ENCODE measurements around the gene FCHO1.

DNA sequence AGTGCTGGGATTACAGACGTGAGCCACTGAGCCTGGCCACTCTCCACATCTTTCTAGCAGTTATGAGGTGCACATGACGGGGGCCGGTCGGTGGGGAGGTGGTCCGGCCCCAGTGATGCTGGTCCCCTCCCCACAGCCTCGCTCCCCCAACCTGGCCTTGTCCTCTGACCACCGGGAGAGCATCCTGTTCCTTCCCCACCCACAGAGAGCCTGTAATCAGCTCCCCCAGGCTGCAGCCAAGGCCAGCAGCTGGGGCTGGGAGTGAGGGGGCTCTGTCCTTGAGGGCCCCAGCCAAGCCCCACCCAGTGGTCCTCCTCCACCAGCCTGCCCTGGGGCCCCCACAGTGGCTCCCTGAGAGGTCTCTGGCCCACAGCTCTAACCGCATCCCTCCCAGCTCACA is 73.1 kb downstream of the FCHO1 start:
- TF ChIP-seq, protein P1, sequence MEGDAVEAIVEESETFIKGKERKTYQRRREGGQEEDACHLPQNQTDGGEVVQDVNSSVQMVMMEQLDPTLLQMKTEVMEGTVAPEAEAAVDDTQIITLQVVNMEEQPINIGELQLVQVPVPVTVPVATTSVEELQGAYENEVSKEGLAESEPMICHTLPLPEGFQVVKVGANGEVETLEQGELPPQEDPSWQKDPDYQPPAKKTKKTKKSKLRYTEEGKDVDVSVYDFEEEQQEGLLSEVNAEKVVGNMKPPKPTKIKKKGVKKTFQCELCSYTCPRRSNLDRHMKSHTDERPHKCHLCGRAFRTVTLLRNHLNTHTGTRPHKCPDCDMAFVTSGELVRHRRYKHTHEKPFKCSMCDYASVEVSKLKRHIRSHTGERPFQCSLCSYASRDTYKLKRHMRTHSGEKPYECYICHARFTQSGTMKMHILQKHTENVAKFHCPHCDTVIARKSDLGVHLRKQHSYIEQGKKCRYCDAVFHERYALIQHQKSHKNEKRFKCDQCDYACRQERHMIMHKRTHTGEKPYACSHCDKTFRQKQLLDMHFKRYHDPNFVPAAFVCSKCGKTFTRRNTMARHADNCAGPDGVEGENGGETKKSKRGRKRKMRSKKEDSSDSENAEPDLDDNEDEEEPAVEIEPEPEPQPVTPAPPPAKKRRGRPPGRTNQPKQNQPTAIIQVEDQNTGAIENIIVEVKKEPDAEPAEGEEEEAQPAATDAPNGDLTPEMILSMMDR (IDR thresholded peaks at IDR 0.05), result no peak
- TF ChIP-seq EZH2 (IDR thresholded peaks at IDR 0.05; ENCODE audit: borderline replicate concordance, insufficient read depth, low read depth, low read length, poor library complexity, severe bottlenecking), result no peak

Measured in B cell (primary cell).